ENCODE data around the gene PCK1. TPM values are rescaled to one million over a fixed set of nuclear protein-coding genes. Genes with fewer than 3 reads are reported as not detected.

The PCK1 gene
- total RNA-seq, 1 experiment from 2014 or later: not detected

DNA sequence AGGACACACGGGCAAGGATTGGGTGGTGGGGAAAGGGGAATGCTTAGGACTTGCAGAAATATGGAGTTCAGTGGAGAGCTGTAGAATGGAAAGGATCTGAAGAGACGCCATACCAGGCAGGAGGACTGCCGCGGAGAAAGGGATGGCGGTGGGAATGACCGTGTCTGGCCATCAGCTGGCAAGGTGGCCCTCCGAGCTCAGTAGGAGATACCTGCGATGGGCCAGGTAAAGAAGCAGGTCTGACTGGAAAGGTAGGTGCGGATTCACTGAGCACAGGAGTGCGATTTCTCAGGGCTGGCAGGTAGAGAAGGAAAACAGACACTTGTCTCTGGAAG is 26.0 kb downstream of the PCK1 start:
- H2AFZ ChIP-seq: no peak overlapping the region
- H3K9me2 ChIP-seq (ENCODE audit: insufficient read depth): no peaks in the 10 kb centered on the region
- H4K20me1 ChIP-seq (ENCODE audit: insufficient read depth): no peaks in the 10 kb centered on the region
- ChIA-PET CTCF (no interaction called here), POLR2A (ENCODE audit: unreplicated experiment) (interaction anchor here (0.7 kb wide), 1 partner anchor 11 kb away, joined by 4 read pairs; no protein-coding TSS in a partner anchor)
- DNase-seq: no peak
- BruUV-seq (replicated peaks): no TSS peak
- H3K79me2 ChIP-seq (ENCODE audit: low read depth): no peaks in the 10 kb centered on the region
- no peaks in the 10 kb centered on the region for H3K9me3 ChIP-seq (ENCODE audit: insufficient read depth, low read depth)
- no peak overlapping the region for H3K4me3 ChIP-seq
- no peak for TF ChIP-seq EZH2 (IDR thresholded peaks at IDR 0.05; ENCODE audit: low read depth)
- TF ChIP-seq, protein P1, sequence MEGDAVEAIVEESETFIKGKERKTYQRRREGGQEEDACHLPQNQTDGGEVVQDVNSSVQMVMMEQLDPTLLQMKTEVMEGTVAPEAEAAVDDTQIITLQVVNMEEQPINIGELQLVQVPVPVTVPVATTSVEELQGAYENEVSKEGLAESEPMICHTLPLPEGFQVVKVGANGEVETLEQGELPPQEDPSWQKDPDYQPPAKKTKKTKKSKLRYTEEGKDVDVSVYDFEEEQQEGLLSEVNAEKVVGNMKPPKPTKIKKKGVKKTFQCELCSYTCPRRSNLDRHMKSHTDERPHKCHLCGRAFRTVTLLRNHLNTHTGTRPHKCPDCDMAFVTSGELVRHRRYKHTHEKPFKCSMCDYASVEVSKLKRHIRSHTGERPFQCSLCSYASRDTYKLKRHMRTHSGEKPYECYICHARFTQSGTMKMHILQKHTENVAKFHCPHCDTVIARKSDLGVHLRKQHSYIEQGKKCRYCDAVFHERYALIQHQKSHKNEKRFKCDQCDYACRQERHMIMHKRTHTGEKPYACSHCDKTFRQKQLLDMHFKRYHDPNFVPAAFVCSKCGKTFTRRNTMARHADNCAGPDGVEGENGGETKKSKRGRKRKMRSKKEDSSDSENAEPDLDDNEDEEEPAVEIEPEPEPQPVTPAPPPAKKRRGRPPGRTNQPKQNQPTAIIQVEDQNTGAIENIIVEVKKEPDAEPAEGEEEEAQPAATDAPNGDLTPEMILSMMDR (conservative IDR thresholded peaks at IDR 0.05): no peak
- no peaks in the 10 kb centered on the region for H3K4me1 ChIP-seq (replicated peaks; ENCODE audit: insufficient read depth)
- intact Hi-C loops (cut with micrococcal nuclease; ENCODE audit: unreplicated experiment): no loop called here
- H3K27ac ChIP-seq: no peak overlapping the region
- peaks cover 88% of the 10 kb centered on the region for H3K27me3 ChIP-seq (ENCODE audit: insufficient read depth, low read depth)
- no peaks in the 10 kb centered on the region for H3K36me3 ChIP-seq (ENCODE audit: low read depth)
- H3F3A ChIP-seq (ENCODE audit: insufficient read depth, low read depth): 0 out of 2 replicates have a peak, but pooled peaks cover 3% of the 10 kb centered on the region
- H3K4me2 ChIP-seq: no peak overlapping the region

DNA sequence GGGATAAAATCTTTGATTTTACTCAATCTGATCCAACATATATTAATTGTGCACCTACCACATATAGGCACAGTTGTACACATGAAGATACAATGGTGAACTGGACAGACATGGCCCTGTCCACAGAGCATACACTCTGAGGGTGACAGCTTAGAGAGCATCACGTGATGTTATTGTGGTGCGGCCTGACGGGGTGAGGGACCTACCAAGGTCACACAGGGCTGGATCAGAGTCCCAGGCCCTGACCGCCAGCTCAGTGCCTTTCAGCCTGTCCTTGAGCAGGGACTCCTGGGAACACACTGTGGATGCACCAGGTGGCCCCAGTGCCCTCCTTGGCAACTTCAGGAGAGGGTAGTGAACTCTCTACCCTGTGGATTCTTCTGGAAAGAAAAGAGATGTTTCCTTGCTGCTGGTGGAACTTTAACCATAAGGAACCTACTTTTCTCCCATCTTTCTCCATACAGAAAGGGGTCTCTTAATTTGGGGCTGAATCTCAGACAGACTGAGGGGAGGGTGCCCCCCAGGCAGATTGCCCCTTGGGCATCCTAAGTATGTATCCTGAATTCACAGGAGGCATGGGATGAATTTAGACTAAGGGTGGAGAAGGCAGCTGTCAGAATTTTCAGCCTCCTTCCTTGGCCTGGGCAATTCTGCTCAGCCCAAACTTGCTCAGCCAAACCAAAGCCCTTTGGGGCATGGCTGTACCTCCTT is 26.5 kb downstream of the PCK1 start:
- Histone ChIP-seq H3K4me2 (no peak overlapping the region), H3K27me3 (ENCODE audit: insufficient read depth, low read depth) (peaks cover 85% of the 10 kb centered on the region), H3K79me2 (ENCODE audit: low read depth) (no peaks in the 10 kb centered on the region), H3K9me2 (ENCODE audit: insufficient read depth) (no peaks in the 10 kb centered on the region), H4K20me1 (ENCODE audit: insufficient read depth) (no peaks in the 10 kb centered on the region), H3K36me3 (ENCODE audit: low read depth) (no peaks in the 10 kb centered on the region), H3F3A (ENCODE audit: insufficient read depth, low read depth) (0 out of 2 replicates have a peak, but pooled peaks cover 3% of the 10 kb centered on the region), H2AFZ (no peak overlapping the region), H3K27ac (no peak overlapping the region), H3K9me3 (ENCODE audit: insufficient read depth, low read depth) (no peaks in the 10 kb centered on the region), H3K4me1 (replicated peaks; ENCODE audit: insufficient read depth) (no peaks in the 10 kb centered on the region), H3K4me3 (no peak overlapping the region)
- ChIA-PET CTCF (no interaction called here), POLR2A (ENCODE audit: unreplicated experiment) (no interaction called here)
- no peak for DNase-seq
- intact Hi-C loops (cut with micrococcal nuclease; ENCODE audit: unreplicated experiment): no loop called here
- no TSS peak for BruUV-seq (replicated peaks)
- TF ChIP-seq EZH2 (IDR thresholded peaks at IDR 0.05; ENCODE audit: low read depth): no peak
- TF ChIP-seq, protein P1 (conservative IDR thresholded peaks at IDR 0.05): no peak

DNA sequence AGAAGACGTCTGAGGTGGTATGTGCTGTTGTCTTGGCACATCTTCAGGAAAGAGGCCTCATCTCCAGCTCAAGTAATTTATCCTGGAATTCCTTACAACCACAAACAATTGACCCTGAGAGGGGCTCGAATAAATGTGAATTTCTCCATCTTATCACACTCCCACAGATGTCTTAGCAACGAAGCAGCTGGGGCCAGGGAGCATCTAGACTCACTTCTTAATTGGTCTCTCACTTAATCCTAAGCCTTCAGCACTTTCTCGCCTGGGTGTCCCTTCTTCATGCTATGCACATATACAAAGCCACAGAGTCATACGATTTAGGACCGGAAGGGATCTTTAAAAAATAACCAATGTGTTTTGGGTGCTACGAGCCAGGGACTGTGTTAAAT is 27.1 kb downstream of the PCK1 start:
- H3K9me3 ChIP-seq (ENCODE audit: insufficient read depth, low read depth): no peaks in the 10 kb centered on the region
- DNase-seq: no peak
- H3K9me2 ChIP-seq (ENCODE audit: insufficient read depth): no peaks in the 10 kb centered on the region
- BruUV-seq (replicated peaks): no TSS peak
- no peaks in the 10 kb centered on the region for H3K79me2 ChIP-seq (ENCODE audit: low read depth)
- H3K4me1 ChIP-seq (replicated peaks; ENCODE audit: insufficient read depth): no peaks in the 10 kb centered on the region
- H3K36me3 ChIP-seq (ENCODE audit: low read depth): no peaks in the 10 kb centered on the region
- no peaks in the 10 kb centered on the region for H4K20me1 ChIP-seq (ENCODE audit: insufficient read depth)
- intact Hi-C loops (cut with micrococcal nuclease; ENCODE audit: unreplicated experiment): no loop called here
- no peak for TF ChIP-seq EZH2 (IDR thresholded peaks at IDR 0.05; ENCODE audit: low read depth)
- TF ChIP-seq, protein P1 (conservative IDR thresholded peaks at IDR 0.05): no peak
- no peak overlapping the region for H3K4me2 ChIP-seq
- H3K27ac ChIP-seq: no peak overlapping the region
- H3K27me3 ChIP-seq (ENCODE audit: insufficient read depth, low read depth): peaks cover 79% of the 10 kb centered on the region
- ChIA-PET POLR2A (ENCODE audit: unreplicated experiment) (no interaction called here), CTCF (no interaction called here)
- no peaks in the 10 kb centered on the region for H3F3A ChIP-seq (ENCODE audit: insufficient read depth, low read depth)
- no peak overlapping the region for H2AFZ ChIP-seq
- no peak overlapping the region for H3K4me3 ChIP-seq

All from PC-9 (cell line).